SW480 (cell line): Measurements from ENCODE around the gene ADGRV1.
"Not testable (repeated sequence)": the region's sequence is repeated elsewhere in the genome, so short reads cannot be mapped to it uniquely, and the experiment has no call there.

Experiments used
- DNase-seq: peaks from one replicate; pipeline ENCODE4 v3.0.0-alpha.2; 2016; ENCODE audit warnings: low spot score

ADGRV1 gene

DNA sequence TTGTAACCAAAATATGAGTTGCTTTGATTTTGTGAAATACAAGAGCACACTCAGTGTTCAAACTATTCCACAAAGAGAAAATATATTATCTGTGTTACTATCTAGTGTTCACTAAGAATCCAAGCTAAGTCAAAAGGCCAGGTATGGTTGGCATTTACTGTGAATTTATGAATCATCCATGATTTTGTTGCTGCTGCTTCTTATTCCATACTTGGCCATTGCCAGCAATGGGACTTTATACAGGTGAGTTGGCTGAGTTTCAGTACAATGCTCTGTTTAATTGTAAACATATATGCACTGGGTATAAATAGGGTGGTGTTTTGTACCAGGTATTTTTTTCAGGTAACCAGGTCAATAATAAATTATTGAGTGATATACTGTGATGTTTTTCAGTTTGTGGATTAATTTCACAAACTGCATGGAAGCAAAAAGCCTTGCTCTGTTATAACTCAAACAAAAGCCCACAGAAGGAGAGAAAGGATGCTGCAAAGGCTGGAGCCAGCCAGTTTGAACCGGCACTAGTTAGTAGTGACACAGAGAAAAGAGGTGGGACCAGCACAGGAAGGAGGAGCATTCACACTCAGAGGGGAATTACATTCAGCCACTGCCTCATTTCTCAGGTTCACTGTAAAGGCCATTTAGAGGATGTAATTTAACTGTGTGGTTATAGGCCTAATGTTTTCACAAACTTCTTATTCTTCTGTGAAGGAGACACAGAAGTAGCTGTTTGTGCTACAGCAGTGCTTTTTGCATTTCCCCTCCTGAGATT, 381.8 kb downstream of the ADGRV1 start:
- peak; percentile 36 for DNase-seq

DNA sequence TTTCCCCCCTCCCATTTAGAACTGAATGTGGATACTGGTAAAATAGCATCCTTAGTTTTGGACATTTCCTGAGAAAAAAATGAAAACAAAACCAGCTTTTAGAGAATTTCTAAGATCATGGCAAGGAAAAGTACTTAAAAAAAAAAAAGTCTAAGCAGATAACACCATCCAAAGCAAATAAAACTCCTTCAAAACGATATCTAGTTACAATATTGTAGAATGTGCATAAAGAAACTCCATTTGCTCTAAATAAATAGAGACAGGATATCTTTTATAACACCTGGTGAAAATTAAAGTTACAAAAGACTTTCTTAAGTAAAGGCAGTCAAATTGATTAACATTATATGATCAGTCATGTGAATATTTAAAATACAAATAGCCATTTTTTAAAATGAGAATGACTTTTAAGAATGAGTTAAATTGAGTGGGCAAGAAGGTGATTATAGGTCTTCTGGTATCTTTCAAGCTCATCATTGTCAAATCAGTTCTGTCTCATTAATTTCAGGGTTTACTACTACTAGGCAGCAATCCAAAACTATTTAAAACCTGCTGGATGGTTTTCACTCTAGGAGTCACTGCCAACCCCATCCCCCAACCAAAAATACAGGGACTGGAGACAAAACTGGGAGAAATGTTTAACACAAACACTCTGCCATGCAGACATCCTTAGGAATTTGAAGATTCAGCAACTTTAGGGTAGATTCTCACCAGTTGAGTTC, 382.6 kb downstream of the ADGRV1 start:
- DNase-seq: no peak

DNA sequence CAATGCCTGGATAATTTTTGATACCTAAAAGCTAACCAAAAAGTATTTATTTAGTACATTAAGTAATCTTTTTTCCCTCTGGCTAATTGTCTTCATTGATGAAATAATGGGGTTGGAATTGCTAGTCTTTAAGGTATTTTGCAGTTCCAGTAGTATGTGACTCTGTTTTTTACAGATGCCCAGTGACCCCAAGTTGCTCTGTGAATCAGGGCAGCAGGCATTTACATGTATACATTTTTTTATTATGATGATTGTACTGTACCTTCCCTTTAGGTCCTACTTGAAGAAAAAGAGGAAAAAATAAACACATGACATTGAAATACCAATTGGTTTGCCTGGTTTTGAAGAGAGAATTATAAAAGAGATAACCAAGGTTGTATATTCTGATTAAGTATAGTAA, 385.5 kb downstream of the ADGRV1 start:
- DNase-seq: no peak

DNA sequence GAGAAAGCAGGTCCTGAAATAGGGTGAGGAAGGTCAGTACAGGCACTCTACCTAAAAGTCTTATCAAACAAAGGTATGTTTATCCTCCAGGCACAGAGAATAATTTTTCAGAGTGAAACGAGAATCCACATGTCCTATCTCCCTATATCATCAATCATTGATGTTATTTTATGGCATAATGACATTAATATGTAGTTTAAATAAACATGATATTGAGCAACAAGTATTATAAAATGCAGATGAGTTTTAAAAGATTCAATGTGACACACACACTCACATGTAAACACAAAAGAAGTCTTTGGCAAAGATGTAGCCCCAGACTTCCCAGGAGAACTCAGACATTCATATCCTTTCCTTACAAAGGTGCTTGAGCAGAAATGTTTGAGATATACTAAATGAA, 389.1 kb downstream of the ADGRV1 start:
- no peak for DNase-seq

DNA sequence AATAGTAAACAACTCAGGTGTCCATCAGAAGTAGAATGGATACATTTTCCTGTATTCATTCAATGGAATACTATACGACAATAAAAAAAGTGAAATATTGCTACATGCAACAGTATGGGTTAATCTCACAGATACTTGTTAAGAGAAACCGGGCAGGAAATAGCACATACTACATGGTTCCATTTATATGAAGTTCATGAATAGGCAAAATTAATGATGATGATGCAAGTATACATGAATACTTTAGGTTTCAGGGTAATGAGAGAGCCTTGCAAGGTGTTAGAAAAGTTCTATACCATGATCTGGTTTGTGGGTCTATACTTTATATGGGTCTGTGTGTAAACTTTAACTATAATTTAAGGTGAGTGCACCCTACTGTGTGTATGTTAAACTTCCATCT, 390.4 kb downstream of the ADGRV1 start:
- no peak for DNase-seq

DNA sequence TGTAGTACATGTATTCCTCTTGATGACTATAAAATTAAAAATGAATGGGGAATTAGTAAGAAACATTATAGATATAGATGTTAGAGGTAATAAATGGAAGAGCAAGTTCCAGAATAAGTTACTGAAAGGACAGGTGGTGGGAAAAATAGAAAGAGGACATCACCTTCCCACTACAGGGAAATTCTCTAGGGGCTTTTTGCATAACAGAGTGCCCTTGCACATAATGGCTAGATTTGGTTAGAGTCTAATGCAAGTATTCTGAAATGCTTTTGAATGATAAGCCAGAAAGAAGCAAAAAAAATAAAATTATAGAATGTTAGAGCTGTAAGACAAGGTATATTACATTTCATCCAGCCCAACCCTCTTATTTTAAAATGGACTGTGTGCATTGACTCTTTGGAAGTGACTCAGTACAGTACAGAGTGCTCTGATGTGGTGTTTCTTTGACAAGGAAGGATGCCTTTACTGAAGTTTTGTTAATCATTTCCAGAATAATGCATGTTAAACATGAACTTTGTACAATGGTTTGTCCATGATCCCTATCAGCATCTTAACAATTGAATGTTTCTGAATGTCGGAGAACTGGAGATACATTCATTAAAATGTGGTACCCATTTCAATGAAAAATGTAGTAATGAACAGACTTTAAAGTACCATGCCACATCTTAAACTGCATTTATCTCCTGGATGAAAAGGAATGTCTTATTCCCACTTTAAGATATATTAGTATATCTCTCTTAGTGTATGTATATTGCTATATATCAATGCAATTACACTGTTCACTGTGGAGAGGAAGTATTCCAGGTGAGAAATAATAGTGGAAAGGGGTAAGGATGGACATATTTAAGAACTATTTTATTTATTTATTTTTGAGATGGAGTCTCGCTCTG, 391.1 kb downstream of the ADGRV1 start:
- peak; percentile 81 for DNase-seq

DNA sequence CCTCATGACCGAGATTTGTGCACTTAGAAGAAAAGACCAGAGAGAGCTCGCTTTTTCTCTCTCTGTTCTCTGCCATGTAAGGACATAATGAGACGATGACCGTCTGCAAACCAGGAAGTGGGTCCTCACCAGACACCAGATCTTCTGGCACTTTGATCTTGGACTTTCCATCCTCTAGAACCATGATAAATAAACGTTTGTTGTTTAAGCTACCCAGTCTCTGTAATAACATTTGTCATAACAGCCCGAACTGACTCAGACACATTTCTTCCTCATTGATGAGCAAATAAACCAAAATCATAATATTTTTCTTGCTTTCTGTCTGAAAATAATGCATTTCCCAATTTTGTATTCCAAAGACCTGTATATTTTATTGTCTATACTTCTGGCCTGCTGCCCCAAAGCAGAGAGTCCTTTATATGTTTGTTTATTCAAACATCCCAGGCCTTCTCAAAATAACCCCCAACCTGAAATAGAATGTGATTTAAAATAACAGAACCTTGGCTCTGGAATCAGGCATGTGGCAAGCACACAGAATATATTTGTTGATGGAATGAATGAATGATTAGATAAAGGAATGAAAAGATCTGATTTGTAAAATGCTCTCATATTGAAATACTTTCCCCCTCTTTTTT, 396.5 kb downstream of the ADGRV1 start:
- no peak for DNase-seq

DNA sequence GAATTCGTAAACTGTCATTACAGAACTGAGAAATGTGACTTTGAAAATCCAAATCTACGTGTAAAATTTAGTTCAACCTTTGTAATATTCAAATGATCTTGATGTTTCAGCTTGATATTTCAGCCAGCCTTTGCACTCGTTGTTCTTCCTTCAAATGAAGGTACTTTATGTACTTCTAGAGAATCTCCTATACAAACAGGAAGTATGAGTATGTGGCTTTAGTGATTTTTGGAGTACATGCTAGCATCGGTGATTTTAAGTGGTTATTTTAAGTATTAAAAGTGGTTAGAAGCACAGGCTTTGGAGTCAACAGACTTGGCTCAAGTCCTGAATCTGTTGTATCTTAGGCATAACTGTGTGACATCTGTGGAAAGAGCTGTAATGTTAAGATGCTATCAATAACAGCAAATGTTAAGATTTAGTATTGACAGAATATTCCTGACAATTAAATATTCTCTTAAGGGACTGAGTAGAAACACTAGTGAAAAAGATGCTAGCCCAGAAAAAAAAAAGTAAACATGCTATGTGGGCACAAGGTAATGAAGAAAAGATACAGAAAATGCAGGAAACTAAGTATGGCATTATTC, 398.0 kb downstream of the ADGRV1 start:
- DNase-seq: no peak

DNA sequence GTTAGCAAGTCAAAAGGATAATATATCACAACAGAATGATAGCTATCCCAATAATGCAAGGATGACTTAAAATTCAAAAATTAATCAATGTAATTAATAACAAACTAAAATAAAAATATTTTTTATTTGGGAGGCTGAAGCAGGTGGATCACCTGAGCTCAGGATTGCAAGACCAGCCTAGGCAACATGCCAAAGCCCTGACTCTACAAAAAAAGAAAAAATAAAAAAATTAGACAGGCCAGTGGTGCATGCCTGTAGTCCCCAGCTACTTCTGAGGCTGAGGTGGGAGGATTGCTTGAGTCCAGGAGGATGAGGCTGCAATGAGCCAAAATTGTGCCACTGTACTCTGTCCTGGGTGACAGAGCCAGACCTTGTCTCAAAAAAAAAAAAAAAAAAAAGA, 399.3 kb downstream of the ADGRV1 start:
- no peak for DNase-seq

DNA sequence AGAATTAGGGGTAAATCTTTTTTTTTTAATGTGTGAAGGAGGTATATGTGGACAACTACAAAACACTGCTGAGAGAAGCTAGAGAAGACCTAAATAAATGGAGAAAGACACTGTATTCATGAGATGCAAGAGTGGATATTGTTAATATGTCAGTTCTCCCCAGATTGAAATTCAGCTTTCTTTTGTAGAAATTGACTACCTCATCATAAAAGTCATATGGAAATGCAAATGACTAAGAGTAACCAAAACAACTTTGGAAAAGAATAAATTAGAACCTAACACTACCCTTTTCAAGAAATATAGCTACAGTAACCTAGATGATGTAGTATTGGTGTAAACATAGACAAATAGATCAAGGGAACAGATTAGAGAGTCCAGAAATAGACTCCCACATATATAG, 400.7 kb downstream of the ADGRV1 start:
- no peak for DNase-seq

DNA sequence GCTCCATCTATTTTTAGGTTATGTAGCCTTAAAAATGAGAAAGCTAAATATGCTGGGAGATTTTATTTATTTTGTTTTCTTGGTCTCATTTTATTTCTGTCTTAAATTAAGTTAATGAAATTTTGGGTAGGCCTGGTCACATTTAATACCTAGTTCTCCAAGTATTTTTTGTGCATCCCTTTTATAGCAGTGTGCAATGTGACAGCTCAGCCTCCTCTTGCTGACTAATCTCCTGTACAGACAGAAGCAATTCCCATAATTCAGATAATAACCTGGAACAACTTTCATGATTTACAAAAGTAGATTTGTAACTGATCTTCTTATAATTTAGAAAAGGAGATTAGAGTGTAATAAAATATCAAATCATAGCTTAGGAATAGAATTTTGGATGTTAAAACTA, 403.9 kb downstream of the ADGRV1 start:
- DNase-seq: no peak

DNA sequence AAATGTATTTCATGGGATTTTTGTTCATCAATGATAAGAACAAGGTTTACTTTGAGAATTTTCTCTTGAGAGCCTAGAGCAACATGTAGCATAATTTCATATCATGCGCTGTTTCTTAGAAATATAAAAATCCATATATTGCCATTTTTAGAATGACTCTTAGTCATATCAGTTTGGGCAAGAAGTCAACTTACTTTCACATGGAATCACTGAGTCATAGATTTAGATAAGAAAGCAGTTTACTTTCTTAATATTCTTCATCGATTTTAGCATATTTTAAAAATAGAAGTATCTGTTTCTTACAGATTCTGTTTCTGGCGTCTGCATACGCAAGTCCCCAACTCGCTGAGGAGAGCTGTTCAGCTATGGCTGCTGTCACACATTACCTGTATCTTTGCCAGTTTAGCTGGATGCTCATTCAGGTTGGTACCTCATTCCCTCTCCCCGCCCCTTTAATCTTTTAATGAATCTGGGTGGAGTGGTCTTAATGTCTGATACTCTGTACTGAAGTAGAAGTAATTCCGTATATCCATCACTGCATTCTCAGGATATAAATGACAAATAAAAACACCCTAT, 406.6 kb downstream of the ADGRV1 start:
- no peak for DNase-seq

DNA sequence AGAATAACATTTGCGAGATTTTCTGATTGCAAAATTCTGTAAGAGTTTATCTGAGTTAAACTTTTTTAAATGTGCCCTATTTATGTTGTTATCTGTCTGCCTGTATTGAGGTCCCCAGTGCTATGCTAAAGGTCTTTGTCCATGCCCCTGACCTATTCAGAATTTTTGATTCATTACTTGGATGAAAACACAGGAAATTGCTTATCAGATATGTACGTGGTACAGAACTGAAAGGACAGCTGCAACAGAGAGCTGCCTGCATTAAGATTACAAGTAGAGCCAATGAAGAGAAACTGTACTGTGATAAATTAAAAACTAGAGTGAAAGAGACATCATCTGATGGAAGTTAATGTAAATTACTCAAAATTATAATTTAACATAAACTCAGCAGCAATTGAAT, 408.8 kb downstream of the ADGRV1 start:
- no peak for DNase-seq

DNA sequence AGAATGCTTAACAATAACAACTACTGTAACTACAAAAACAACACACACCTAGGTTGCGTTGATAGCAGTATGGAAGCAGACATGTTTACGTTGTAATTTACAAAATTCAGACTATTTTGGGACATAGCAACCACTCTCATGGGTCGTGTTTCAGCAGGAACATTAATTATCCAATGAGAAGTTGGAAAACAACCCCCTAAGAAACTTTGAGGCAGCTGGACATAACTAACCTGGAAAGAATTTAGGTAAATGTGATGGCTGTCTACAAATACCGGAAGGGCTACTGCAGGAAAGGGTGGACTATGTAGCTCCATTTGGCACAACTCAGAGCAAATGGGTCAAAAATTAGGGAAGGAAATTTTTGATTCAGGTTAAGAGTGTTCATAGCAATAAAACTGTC, 409.3 kb downstream of the ADGRV1 start:
- DNase-seq: no peak

DNA sequence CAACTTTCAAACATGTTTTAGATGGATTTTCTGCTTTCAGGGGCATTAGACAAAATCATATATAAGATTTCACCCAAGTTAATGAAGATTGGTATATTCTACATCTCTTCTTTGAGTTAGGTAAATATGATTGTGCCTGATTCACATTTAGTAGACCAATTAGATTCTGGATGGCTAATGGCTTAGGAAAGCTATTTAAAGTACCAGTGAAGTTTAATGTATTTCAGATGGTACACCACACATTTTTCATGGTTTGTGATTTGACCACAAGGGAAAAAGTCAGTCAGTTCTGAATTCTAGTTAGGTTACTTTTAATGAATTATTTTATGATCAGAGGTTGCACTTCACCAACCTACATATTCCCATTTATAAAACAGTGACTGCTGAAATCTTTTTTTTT, 409.7 kb downstream of the ADGRV1 start:
- peak; percentile 48 for DNase-seq

DNA sequence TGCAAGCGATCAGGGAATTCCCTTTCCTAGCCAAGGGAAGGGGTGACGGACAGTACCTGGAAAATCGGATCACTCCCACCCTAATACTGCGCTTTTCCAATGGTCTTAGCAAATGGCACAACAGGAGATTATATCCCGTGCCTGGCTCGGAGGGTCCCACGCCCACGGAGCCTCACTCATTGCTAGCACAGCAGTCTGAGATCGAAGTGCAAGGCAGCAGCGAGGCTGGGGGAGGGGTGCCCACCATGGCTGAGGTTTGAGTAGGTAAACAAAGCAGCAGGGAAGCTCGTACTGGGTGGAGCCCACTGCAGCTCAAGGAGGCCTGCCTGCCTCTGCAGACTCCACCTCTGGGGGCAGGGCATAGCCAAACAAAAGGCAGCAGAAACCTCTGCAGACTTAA, 411.3 kb downstream of the ADGRV1 start:
- DNase-seq: not testable (repeated sequence)

DNA sequence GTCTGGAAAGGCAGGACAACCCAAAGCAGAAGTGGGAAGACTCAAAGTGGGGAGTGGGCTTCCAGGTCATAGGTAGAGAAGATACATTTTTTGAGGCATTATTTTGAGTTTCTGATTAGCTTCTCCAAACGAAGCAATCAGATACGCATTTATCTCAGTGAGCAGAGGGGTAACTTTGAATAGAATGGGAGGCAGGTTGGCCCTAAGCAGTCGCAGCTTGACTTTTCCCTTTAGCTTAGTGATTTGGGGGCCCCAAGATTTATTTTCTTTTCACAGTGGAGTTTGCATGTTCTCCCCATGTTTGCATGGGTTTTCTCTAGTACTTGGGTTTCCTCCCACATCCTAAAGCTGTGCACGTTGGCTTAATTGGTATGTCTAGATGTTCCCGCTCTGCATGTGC, 422.6 kb downstream of the ADGRV1 start:
- no peak for DNase-seq

DNA sequence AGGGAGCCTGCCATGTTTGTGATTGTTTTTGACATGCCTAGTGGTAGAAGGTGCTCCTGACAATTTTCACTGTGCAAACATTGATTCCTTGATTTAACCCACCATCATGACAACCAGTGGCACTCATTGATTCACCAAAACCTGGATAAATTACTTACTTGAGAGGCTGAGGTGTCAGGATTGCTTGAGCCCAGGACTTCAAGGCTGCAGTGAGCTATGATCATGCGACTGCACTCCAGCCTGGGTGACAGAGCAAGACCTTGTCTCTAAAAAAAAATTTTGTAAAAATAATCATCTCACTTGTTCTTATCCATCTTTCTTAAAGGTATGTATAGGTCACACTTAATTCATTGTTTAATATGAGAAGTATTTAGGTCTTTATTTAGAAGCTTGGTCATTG, 423.2 kb downstream of the ADGRV1 start:
- DNase-seq: no peak

DNA sequence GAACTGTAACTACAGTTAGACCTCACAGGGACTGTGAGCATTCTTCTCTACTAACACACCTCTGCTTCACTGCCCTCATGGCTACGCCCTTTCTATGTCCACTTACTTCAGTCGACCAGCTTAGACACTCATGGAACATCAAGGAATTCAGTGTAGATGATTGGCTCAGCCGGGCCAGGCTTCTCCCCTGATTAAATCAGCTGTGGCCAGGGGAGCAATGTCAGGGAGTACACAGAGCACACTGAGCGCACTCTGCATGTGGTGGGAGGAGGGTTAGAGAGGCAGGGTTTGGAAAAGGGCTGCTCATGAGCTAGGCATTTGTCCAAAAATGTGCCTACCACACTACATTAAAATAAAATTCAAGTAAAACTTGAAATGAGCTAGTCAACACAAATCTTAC, 424.0 kb downstream of the ADGRV1 start:
- no peak for DNase-seq

DNA sequence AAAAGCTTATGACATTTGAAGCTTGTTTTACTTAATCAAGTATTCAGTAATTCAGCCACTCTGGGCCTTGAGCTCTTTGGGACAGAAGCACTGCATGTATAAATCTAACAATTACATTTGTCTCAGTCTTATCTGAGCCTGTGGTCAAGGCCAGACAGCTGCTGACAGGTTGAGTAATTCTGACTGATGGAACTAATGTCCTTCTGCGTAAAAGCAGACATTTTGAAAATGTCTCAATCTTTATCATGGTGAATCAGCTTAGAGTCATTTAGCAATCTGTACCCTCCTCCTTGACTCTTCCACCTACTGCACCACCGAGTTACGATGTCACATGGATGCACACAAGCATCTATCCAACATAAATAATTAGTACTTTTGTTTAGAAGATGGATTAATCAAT, 424.6 kb downstream of the ADGRV1 start:
- no peak for DNase-seq

DNA sequence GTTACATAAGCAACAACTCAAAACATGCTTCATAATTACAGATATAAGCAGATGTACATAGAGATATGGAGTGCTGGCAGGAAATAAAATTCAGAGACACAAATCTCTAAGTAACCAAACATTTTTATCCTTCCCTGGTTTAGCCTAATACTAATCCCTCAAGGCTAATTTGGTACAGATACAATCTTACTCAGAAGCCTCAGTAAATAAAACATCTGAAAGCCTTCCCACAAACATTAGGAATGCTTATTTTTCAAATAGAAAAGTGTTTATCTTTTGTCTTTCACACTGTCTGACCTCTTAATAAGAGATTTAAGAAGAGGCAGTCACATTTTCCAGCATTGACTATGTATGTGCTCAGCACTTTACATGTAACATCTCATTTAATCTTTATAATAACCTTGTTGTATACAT, 425.1 kb downstream of the ADGRV1 start:
- DNase-seq: no peak

DNA sequence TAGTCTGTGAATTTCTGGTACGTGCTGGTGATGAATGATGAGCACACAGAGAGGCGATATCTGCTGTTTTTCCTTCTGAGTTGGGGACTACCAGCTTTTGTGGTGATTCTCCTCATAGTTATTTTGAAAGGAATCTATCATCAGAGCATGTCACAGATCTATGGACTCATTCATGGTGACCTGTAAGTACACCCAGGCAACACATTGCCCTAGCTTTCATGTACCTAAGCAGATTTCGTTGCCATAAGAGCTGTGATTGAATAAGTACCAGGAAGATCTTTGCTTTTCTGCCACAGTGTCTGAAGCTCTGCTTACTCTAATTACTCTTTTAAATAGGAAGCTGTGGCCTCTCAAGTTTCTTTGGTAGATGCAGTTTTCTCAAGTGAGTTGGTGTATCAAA, 426.7 kb downstream of the ADGRV1 start:
- DNase-seq: no peak
